NCI-H2081 treated with DMSO at 0.1 percent for 48 hours (cell line): ENCODE results near the gene STXBP6.
A peak's percentile ranks its signal among the peaks of the same experiment; 100 is the strongest.

Experiments
- DNase-seq: peaks from one replicate; lab custom pipeline; 2025; lab: John Stamatoyannopoulos, UW

Gene STXBP6

DNA sequence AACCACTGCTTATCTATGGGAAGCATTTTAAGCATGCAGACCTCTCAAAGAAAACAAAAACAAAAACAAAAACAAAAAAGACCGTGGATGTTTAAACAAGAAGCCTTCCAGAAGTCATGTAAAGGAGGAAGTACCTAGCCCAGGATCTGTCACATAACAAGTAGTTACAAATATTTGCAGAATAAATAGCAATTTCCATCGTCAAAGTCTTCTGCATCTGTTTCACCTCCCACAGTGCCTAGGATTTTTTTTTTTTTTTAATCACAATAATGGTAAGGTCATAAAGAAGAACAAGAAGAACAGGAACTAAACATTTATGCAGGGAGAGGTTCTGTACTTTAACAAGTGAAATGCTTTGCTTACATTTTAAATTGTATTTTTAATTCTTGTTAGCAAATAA is 2.4 kb upstream of the STXBP6 start:
- no peak for DNase-seq

- no peak for DNase-seq
Measured at GRCh38 chr14:25050269-25051150, 563 bp upstream of the STXBP6 start.

DNA sequence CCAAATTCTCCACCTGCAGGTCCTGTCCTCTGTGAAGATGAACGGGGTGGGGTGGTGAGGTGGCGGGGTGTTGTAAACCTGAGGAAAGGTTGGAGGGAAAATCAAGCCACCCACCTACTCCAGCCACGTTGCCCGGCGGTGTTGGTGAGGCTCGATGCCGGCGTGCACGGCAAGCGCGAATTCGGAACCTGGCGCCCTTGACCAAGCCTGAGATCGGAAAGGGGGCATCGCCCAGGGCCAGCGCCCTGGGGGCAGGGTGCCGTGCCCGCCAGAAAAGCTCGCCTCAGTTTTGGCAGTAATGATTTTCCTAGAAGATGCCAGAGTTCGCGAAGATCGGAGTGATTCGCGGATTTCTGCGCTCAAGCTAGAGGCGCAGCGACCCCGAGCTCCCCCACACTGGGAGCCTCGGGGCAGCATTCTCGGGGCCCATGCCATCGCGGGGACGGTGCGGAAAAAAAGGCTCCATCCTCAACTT is 817 bp downstream of the STXBP6 start:
- no peak for DNase-seq

DNA sequence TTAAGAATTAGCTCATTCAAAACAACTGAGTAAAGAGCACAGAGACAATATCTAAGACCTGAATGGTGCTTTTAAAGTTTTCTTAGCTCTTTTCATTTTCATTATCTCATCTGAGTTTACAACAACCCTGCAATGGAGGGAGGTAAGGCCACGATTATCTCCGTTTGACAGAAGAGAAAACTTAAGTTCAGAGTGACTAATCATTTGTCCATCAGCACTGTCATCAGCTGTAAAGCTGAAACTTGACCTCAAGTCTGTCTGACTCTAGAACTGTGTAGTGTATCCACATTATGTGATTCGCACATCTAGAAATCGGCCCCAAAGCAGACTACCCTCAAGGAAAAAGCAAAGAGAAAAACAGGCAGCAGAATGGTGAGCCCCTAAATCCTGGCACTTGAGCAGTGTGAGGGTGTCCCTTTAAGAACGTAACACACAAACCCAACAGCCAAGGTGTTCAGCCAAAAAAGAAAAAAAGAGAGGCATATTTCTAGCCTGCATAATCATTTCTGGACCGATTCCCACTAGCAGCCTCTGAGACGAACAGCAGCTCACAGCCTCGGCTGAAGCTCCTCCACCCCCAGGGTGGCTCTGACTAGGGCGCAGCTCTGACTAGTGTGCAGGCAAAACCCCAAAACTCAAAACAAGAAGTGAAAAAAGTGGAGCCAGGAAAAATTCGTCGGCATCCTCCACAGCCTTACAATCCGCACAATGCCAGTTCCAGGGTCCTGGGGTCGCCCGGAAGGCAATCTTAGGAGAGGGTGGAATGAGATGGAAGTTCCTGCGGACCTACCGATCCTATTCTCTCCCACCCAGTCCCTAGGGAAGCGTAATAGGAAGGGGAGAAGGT is 1.6 kb downstream of the STXBP6 start:
- DNase-seq = no peak

DNA sequence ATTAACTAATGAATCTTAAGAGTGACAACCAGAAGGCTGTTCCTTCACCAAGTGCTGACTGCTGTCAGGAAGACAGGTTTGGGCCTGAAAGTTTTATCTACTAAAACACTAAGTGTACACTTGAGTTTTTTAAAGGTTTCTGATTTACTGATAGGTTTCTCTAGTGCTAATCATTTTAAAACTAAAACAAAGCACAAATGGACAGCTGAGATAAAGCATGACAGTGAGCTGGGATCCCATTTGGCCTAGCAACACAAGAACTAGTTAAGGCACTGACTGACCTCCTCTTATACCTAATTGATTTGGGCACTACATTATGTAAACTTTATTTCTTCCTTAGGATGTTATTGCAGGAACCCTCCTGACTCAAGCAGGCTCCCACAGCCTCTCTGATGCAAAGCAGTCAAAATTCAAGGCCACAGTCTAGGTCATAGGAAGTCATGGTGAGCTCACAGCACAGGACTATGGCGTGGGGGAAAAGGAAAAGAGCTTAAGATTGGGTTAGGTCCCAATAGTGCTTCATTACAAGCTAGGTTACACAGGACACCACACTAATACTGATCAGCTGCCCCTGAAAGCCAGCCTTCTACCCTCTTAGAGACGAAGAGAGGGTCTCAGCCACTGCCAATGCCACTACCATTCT is 3.5 kb downstream of the STXBP6 start:
- no peak for DNase-seq

GRCh38 chr14:25044106-25044698 is 5.7 kb downstream of the STXBP6 start:
- DNase-seq = no peak

GRCh38 chr14:25042362-25043299 is 7.3 kb downstream of the STXBP6 start:
- no peak for DNase-seq

GRCh38 chr14:25041898-25042297 is 8.0 kb downstream of the STXBP6 start:
- peak; percentile 40 for DNase-seq

- DNase-seq = no peak
Measured at GRCh38 chr14:25041484-25041883, 8.5 kb downstream of the STXBP6 start.

DNA sequence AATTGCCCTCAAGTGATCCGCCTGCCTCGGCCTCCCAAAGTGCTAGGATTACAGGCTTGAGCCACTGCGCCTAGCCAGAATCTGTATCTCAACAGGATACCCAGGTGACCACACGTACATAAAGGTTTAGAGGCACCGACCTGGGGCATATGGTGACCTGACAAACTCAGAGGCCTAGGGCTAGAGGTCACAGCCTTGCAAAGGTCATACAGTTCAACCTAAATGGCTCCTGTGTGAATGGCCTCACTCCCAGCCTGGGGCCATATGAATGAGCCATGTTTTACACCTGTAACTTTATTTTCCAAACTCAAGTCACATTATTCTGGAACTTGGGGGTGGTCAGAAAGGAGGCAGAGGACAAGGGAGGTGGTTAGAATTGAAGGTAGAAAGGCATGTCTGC is 10.0 kb downstream of the STXBP6 start:
- no peak for DNase-seq

- DNase-seq = no peak
Measured at GRCh38 chr14:25038044-25038668, 11.8 kb downstream of the STXBP6 start.

GRCh38 chr14:25037032-25037431 is 12.9 kb downstream of the STXBP6 start:
- no peak for DNase-seq

GRCh38 chr14:25034803-25035681 is 14.9 kb downstream of the STXBP6 start:
- DNase-seq = no peak

DNA sequence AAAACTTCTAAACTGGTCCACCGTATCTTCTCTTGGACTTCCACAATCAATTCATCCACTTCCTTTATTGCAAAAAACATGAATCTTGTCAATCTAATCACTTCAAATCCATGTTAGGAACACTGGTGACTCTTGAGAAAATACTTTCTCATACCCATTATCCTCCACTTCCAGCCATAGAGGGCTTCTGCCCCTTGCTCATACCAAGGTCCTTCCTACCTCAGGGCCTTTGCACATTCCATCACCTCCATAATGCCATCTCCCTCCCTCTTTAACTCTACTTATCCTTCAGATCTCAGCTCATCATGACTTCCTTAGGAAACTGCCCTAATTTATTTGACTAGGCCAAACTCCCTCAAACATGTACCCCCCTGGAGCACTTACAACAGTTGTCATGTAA is 16.6 kb downstream of the STXBP6 start:
- no peak for DNase-seq

DNA sequence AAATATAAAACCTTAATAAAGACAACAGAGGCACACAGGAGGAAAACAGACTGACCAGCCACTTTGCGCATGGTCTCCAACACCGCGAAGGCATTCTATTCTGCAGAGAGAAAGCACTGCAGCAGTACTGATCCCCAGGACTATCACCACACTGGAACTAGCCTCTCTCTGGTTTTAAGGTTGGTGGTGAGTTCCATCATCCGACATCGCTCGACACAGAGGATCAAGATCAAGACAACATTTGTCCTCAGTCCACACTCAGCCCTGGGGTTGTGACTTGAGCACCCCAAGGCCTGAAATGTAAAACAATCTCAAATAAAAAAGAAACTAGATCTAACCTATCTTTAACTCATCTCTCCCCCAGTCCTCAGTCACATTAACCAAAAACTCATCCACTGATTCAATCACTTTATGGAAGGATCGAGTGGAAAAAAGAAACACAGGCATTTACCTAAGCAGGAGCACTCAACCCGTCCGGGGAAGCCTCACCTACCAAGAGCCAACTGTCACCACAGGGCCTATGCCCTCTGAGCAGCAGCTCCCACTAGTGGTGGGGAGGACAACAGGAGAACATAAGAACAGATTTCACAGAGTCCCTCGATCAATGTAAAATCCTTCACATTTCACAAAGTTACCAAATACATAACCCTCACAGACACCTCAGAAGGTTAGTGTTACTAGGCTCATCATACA is 17.7 kb downstream of the STXBP6 start:
- DNase-seq = no peak

GRCh38 chr14:25026476-25027137 is 23.3 kb downstream of the STXBP6 start:
- no peak for DNase-seq

- DNase-seq = no peak
Measured at GRCh38 chr14:25019892-25020291, 30.1 kb downstream of the STXBP6 start.

DNA sequence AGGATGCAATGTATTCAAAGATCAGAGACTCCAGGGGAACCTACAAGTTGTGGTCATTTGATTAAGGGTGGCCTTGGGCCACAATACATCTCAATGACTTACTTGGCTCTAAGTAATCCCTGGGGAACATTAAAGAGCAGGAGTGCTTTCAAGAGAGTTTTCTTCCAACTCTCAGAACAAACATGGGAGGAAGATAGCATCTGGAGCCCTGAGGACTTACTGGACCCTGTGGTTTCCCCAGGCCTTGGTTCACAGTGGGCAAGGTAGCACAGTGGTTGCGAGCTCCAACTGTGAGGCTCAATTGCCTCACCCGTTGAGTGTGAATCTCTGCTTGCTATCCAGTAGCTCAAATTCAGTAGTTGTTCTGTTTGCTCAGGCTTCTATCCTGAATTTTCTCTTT is 32.4 kb downstream of the STXBP6 start:
- DNase-seq = no peak
